Mesangial cell (primary cell): ENCODE results near the gene ZBTB45. TPM values are rescaled to one million over a fixed set of nuclear protein-coding genes. Genes with fewer than 3 reads are reported as not detected.

Experiments used
- total RNA-seq: library from RNA; depleted of rRNA; stranded (reverse); fragments of >200 nt; gene quantifications from 2 replicates; pipeline ENCODE4 v1.2.3, GENCODE V29; 2015

The ZBTB45 gene
- 19.1 and 23.8 TPM in 2 replicates for total RNA-seq

GRCh38 chr19:58519355-58520256 is at the start of gene ZBTB45:
Gene ZBTB45 (minus strand): TSS chr19:58519810. CDS start chr19:58517673, 2,137 bp downstream.

DNA sequence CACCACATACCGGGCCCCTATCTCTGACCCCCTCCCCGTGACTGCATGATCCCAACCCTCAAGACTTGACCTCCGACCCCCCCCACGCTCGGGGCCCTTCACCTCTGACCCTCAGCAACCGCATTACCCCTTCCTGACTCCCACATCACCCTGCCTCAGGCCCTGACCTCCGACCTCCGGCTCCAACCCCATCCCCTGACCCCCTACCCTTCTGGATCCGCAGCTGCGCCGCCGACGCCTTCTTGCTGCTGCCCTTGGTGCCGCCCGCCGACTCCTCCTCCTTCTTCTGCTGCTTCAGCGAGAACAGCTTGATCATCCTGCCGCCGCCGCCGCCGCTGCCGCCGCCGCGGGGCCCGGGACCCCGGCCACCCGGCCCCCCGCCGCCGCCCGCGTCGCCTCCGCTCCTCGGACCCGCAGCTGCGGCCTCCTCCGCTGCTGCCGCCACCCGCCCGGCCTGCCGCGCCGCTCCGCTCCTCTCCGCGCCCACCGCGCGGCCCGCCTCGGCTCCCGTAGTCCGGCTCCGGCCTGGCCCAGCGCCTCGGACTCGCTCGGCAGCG is 38.5 kb upstream of the ZBTB45 start, which contains the start of gene UBE2M:
UBE2M (minus strand) TSS at position 546 of the 557 bp plus-strand sequence; CDS start at position 316, 230 bp downstream.

GRCh38 chr19:58554494-58555368 is 35.1 kb upstream of the ZBTB45 start, which contains the start of gene CHMP2A:
Gene CHMP2A (minus strand): TSS chr19:58555105. CDS start chr19:58554212, 893 bp downstream.

GRCh38 chr19:58543826-58544590 is 24.4 kb upstream of the ZBTB45 start, which contains the start of gene TRIM28:
Gene TRIM28 (plus strand): TSS chr19:58544064. CDS start chr19:58544758, 694 bp downstream.

GRCh38 chr19:58511353-58512208 is 8.0 kb downstream of the ZBTB45 start, which contains the start of gene SLC27A5:
Gene SLC27A5 (minus strand): TSS chr19:58511992. CDS start chr19:58511955, 37 bp downstream.

GRCh38 chr19:58475714-58476497 is 43.7 kb downstream of the ZBTB45 start, which contains the start of gene ZNF446:
Gene ZNF446 (plus strand): TSS chr19:58476352. CDS start chr19:58477219, 867 bp downstream.

DNA sequence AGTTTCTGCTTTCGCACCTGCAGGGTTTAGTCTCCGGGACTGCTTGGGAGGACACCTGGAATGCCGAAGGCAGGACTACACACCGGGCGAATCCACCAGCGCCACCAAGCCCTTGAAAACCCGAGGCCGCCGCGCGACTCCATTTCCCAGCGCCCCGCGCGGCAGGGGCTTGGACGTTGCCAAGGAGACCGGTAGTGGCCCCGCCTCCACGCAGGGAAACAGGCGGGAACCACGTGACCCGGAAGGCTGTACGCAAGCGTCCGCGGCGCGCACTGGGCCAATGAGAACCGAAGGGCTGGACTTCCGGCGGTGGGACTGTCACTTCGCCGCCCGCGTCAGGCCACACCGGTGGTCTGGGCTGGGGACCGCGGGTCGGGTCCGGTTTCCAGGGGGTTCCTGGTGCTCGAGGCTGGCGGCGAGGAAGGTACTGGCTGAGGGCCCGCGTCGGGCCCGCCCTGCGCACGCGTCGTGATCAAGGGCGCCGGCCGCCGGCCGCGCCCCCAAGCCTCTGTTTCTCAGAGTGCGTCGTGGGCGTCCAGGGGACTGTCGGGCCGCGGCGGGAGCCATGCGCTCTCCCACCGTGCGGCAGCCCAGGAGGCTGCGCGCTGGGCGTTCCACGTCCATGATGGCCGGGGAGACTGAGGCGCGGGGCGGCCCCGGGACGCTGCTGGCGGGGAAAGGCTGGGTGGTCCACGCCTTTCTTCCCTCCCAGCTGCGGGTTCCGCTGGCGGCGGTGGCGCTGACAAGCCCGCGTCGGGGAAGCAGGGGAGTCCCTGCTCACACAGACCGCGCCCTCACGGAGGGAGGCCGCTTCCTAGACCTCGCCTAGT is 52.6 kb downstream of the ZBTB45 start, which contains the start of gene ZNF324:
ZNF324 (plus strand) TSS at position 321 of the 830 bp plus-strand sequence. CDS start 2,106 bp downstream, outside the sequence.

Other genes starting within 250 kb of the ZBTB45 start
- gene ZNF8, start 240.9 kb downstream of the ZBTB45 start, total RNA-seq = 4.6 and 10.0 TPM in 2 replicates
- gene ERVK3-1, start 214.4 kb downstream of the ZBTB45 start, total RNA-seq = 21.0 and 35.8 TPM in 2 replicates
- gene ZSCAN22, start 192.8 kb downstream of the ZBTB45 start, total RNA-seq = 2.0 and 3.7 TPM in 2 replicates
- 24.1 and 28.8 TPM in 2 replicates for gene A1BG, start 166.3 kb downstream of the ZBTB45 start, total RNA-seq
- gene ZNF497, start 157.1 kb downstream of the ZBTB45 start, total RNA-seq = under 0.01 and 2.8 TPM in 2 replicates
- gene ZNF837, start 138.8 kb downstream of the ZBTB45 start, total RNA-seq = 4.9 and 7.5 TPM in 2 replicates
- gene RPS5, start 132.5 kb downstream of the ZBTB45 start, total RNA-seq = 1,981 and 2,018 TPM in 2 replicates
- 0.13 TPM in 1 of 2 replicates, not detected in the other for gene RNF225, start 124.2 kb downstream of the ZBTB45 start, total RNA-seq
- 13.5 and 23.3 TPM in 2 replicates for gene ZNF584, start 111.2 kb downstream of the ZBTB45 start, total RNA-seq
- 2.3 and 3.3 TPM in 2 replicates for gene ZNF132, start 79.7 kb downstream of the ZBTB45 start, total RNA-seq
- gene ZNF324B, start 68.2 kb downstream of the ZBTB45 start, total RNA-seq = 3.9 and 7.1 TPM in 2 replicates
- gene ZNF324, start 52.7 kb downstream of the ZBTB45 start, total RNA-seq = 5.4 and 14.6 TPM in 2 replicates
- 6.2 and 16.9 TPM in 2 replicates for gene ZNF446, start 43.5 kb downstream of the ZBTB45 start, total RNA-seq
- 11.1 and 13.1 TPM in 2 replicates for gene SLC27A5, start 7.8 kb downstream of the ZBTB45 start, total RNA-seq
- 672 and 766 TPM in 2 replicates for gene TRIM28, start 24.3 kb upstream of the ZBTB45 start, total RNA-seq
- gene CHMP2A, start 35.3 kb upstream of the ZBTB45 start, total RNA-seq = 75.9 and 151 TPM in 2 replicates
- gene UBE2M, start 38.8 kb upstream of the ZBTB45 start, total RNA-seq = 31.7 and 42.5 TPM in 2 replicates
- 7.3 and 23.7 TPM in 2 replicates for gene MZF1, start 53.5 kb upstream of the ZBTB45 start, total RNA-seq